Uterus (tissue), 4 donors: ENCODE measurements around the gene CELF2. TPM values are rescaled to one million over a fixed set of nuclear protein-coding genes. Genes with fewer than 3 reads are reported as not detected.

Experiments
- DNase-seq, 2 donors: peaks; one replicate each; pipeline ENCODE4 v3.0.0-alpha.2; 2019 to 2020
- H3K27ac ChIP-seq, 2 donors: fragments of 200-600 bp; sonication (generic); 1 replicate in 1 of 2; 2 replicates in 1 of 2; pipeline ENCODE4 v1.5.1; 2016 to 2018
- H3K27me3 ChIP-seq, 2 donors: fragments of 200-600 bp; sonication (generic); one replicate each; pipeline ENCODE4 v1.5.1; 2018 to 2019; ENCODE audit warnings: control low read depth in 1 of 2
- H3K36me3 ChIP-seq, 2 donors: fragments of 200-600 bp; sonication (generic); one replicate each; pipeline ENCODE4 v1.5.1; 2019; ENCODE audit warnings: control low read depth in 1 of 2
- H3K4me1 ChIP-seq, 2 donors: fragments of 200-600 bp; sonication (generic); one replicate each; pipeline ENCODE4 v1.5.1; 2018 to 2019; ENCODE audit warnings: control low read depth in 1 of 2
- H3K4me3 ChIP-seq, 2 donors: fragments of 200-600 bp; sonication (generic); 1 replicate in 1 of 2; 2 replicates in 1 of 2; pipeline ENCODE4 v1.5.1; 2018 to 2019; ENCODE audit warnings: mild to moderate bottlenecking in 1 of 2
- H3K9me3 ChIP-seq, 2 donors: fragments of 200-600 bp; sonication (generic); one replicate each; pipeline ENCODE4 v1.5.1; 2019; ENCODE audit warnings: control low read depth in 1 of 2
- CTCF ChIP-seq, 4 experiments: fragments of 200-600 bp in 2 of 4; fragments of 450-650 bp in 2 of 4; sonication (generic) in 2 of 4; IDR thresholded peaks; one replicate each; pipeline ENCODE4 v1.5.1; 2016 to 2019; ENCODE audit warnings: antibody characterized with exemption in 4 of 4, mild to moderate bottlenecking in 2 of 4, moderate library complexity in 1 of 4
- POLR2A ChIP-seq, 2 donors: fragments of 450-650 bp; IDR thresholded peaks; one replicate each; pipeline ENCODE4 v1.6.1; 2016; ENCODE audit warnings: antibody characterized with exemption in 2 of 2, mild to moderate bottlenecking in 1 of 2, moderate library complexity in 1 of 2
- intact Hi-C: fragments of 100-400 bp; cut with DNase I; formaldehyde crosslinking; loops from one replicate; pipeline ENCODE4 v1.15.1; 2023; ENCODE audit warnings: low total_unique reads
- total RNA-seq, 4 donors: library from RNA; depleted of rRNA in 3 of 4; stranded (reverse); fragments of >200 nt in 3 of 4; gene quantifications; one replicate each; pipeline versions ENCODE4 v1.1.0 to v1.2.4, GENCODE V29; 2014 to 2023
- donor health status: DM: yes; HTN: yes; CAD: no.

CELF2 gene
- total RNA-seq, 4 donors from 2014 or later: 12.8 to 59.2 (median 44.0) TPM

- Histone ChIP-seq H3K36me3 (no peaks in the 10 kb centered on the region), H3K9me3 (no peaks in the 10 kb centered on the region), H3K4me3 (no peak overlapping the region), H3K4me1 (no peaks in the 10 kb centered on the region), H3K27me3 (no peaks in the 10 kb centered on the region), H3K27ac (peak overlapping the region in 1 of 2 donors; percentile 29)
- intact Hi-C loops: no loop called here
- no peak for TF ChIP-seq POLR2A (IDR thresholded peaks at IDR 0.05)
- TF ChIP-seq CTCF (IDR thresholded peaks at IDR 0.05): no peak
- DNase-seq: no peak
These were observed 127.2 kb downstream of the CELF2 start for GRCh38 chr10:11144626-11145494.

- no peak for DNase-seq
- Histone ChIP-seq H3K27me3 (no peaks in the 10 kb centered on the region), H3K27ac (peak overlapping the region in 1 of 2 donors; percentile 29), H3K4me3 (no peak overlapping the region), H3K36me3 (no peaks in the 10 kb centered on the region), H3K9me3 (no peaks in the 10 kb centered on the region), H3K4me1 (no peaks in the 10 kb centered on the region)
- intact Hi-C loops: no loop called here
- TF ChIP-seq POLR2A (IDR thresholded peaks at IDR 0.05) (no peak), CTCF (IDR thresholded peaks at IDR 0.05) (no peak)
These were observed 127.8 kb downstream of the CELF2 start for GRCh38 chr10:11145495-11145855.

- Histone ChIP-seq H3K4me3 (no peak overlapping the region), H3K4me1 (no peaks in the 10 kb centered on the region), H3K36me3 (no peaks in the 10 kb centered on the region), H3K9me3 (no peaks in the 10 kb centered on the region), H3K27me3 (no peaks in the 10 kb centered on the region), H3K27ac (no peak overlapping the region)
- DNase-seq: no peak
- intact Hi-C loops: no loop called here
- TF ChIP-seq CTCF (IDR thresholded peaks at IDR 0.05): no peak
- TF ChIP-seq POLR2A (IDR thresholded peaks at IDR 0.05): no peak
These were observed 128.9 kb downstream of the CELF2 start for GRCh38 chr10:11146402-11147171.

DNA sequence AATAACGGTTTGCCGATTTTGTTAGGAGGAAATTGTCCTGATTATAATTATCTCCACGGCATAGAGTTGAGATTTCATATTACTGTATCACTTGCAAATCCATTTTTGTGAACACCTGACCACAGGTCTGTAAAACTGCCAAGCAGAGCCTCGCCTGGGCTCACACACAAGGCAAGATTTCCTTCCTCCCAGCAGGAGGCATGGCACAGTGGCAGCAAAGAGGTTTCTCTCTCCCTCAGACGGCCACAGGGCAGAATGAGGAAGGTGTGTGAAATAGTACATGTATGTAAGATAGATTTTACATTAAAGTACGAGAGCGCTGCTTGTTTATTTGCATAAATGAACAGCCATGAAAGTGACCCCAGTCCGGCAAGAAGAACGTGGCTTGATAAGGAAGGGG lies 130.1 kb downstream of the CELF2 start:
- H3K9me3 ChIP-seq: no peaks in the 10 kb centered on the region
- intact Hi-C loops: no loop called here
- TF ChIP-seq POLR2A (IDR thresholded peaks at IDR 0.05) (no peak), CTCF (IDR thresholded peaks at IDR 0.05) (no peak)
- H3K27ac ChIP-seq: no peak overlapping the region
- H3K4me1 ChIP-seq: no peaks in the 10 kb centered on the region
- DNase-seq: no peak
- no peaks in the 10 kb centered on the region for H3K27me3 ChIP-seq
- H3K4me3 ChIP-seq: no peak overlapping the region
- no peaks in the 10 kb centered on the region for H3K36me3 ChIP-seq
